Measurements from ENCODE around the gene ENPP4.

- TF ChIP-seq CTCF (IDR thresholded peaks at IDR 0.05) (no peak), POLR2A (IDR thresholded peaks at IDR 0.05) (no peak)
Observed at GRCh38 chr6:46175446-46175845, 45.7 kb downstream of the ENPP4 start.
